Stromal cell of bone marrow (primary cell): ENCODE results near the gene BTBD2.
"Not testable (repeated sequence)": the region's sequence is repeated elsewhere in the genome, so short reads cannot be mapped to it uniquely, and the experiment has no call there.

Experiments
- DNase-seq: peaks from one replicate; pipeline ENCODE4 v3.0.0-alpha.2; 2012; ENCODE audit warnings: low read depth

The BTBD2 gene

DNA sequence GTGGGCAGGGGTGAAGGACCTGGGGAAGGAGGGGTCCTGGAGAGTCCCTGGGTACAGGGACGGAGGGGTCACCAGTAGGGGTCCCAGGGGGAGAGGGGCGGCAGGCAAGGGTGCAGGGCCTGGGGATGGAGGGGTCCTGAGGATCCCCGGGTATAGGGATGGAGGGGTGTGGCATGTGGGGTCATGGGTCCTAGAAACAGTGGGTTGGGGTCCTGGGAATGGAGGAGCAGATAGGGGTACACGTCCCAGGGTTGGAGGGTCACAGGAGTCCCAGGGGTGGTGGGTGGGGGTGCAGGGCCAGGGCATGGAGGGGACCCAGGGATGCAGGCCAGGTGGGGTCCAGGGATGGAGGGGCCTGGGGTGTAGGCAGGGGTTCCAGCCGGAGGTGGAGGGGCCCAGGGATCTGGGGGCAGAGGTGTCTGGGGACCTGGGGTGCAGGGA lies 1.4 kb downstream of the BTBD2 start:
- DNase-seq, result no peak

DNA sequence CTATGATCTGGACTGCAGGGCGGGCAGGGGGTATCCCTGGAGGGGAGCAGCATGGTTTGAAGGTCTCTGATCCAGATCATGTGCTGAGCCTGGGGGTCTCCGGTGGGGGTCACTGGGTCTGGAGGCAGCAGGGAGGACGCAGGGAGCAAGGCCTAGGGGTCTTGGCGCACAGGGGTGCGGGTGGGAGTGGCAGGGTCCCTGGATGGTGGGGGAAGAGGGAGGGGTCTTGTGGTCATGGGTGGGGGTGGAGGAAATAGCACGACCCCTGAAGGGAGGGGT lies 1.9 kb downstream of the BTBD2 start:
- DNase-seq, result no peak

DNA sequence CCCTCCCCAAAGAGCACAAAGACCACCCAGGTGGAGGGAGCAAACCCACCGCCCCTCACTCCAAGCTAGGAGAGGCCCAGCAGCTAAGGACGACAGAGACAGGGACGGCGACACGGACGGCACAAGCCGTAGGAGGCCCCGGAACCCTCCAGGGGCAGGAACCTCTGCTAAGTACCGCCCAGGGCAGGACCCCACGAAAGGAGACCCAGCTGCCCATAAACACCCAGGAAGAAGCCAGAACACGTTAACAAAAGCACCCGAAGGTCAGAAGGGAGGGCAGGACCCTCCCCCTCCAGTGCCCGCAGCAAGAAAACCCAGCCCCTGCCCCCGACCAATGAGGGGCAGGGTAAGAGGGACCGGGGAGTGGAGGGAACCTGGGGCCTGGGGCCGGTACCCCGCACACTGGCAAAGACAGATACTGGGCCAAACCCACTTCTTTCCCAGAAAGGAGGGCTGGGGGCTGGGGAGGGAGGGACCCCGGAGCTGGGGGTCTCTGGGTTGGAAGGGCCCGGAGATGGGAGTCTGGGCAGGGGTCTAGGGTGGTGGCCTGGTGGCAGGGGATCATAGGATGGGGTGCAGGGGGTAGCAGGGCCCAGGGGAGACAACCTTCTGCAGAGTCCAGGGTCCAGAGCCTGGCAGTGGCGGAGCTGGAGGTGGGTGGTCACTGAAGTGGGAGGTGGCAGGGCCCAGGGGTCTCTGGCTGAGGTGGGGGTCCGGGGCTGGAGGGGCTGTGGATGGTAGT lies 2.4 kb downstream of the BTBD2 start:
- no peak for DNase-seq

DNA sequence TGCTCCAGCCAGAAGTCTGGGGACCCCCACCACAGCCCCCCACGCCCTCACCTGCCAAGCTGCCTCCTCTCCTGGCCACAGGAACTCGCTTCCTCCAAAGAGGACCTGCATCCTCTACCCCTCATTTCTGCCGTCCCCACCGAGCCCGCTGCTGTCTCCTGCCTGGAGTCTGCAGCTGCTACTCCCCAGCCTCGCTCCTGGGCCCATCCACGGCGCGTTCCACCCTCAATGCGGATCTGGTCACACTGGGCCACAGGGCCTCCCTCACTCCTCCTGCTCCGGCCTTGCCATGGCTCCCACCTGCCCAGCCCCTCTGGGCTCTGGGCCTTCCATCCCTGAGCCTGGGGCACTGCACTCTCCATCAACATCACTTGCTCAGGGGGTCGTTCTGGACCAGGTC lies 4.3 kb downstream of the BTBD2 start:
- DNase-seq, result no peak

DNA sequence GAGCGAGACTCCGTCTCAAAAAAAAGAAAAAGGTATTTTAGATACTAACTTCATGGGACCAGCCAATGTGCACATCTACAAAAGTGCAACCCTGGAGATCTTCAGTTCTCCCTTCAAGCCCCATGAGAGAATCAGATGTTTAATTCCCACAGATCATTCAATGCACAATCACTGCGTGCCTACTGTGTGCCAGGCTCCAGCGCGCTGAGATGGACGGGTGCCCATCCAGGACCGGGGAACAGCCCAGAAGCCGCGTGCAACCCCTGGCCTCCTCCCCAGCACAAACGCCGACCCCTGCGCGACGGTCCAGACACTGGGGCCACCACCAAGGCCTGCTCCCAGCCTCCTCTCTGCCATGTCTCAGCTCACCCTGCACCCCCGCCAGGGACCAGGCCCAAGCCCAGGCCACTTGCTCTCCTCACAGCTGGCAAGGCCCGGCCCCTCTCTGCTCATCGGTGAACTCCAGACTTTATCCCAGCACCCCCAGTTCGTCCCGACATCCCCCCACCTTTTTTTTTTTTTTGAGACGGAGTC lies 5.3 kb downstream of the BTBD2 start:
- DNase-seq, result no peak

DNA sequence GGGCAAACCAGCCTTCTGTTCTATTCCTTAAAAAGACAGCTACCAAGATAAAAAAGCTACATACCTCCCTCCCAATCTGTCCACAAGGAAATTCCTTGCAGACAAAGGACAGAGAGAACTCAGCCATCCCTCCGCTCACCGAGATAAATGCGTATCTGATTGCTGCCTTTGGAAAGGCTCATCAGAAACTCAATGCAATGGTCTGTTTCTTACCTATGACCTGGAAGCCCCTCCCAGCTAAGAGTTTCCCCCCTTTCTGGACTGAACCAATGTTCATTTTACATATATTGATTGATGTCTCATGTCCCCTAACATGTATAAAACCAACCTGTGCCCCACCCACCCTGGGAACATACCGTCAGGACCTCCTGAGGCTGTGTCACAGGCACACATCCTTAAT lies 11.6 kb downstream of the BTBD2 start:
- no peak for DNase-seq

DNA sequence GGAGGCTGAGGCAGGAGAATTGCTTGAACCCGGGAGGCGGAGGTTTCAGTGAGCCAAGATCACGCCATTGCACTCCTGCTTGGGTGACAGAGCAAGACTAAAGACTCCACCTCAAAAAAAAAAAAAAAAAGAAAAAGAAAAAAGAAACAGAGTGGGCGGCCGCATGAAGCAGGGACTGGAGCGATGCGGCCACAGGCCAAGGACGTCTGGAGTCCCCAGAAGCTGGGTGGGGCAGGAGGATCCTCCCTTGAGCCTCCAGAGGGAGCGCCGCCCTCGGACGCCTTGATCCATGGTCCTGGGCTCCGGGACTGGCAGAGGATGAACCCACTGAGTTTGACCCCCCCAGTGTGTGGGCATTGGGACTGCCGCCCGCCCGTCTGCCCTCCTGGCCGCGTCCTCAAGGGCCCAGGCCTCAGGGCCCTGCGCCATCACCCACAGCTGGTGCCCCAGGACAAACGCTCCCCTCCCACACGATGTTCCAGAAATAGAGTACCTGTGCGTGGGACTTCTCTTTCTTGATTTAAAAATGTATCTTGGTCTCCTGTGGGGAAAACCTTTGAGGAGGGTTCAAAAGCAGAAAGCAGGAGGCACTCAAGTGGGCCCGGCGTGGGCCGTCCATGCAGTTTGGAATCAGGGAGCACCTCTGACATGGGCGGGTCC lies 15.5 kb downstream of the BTBD2 start:
- DNase-seq, result no peak

DNA sequence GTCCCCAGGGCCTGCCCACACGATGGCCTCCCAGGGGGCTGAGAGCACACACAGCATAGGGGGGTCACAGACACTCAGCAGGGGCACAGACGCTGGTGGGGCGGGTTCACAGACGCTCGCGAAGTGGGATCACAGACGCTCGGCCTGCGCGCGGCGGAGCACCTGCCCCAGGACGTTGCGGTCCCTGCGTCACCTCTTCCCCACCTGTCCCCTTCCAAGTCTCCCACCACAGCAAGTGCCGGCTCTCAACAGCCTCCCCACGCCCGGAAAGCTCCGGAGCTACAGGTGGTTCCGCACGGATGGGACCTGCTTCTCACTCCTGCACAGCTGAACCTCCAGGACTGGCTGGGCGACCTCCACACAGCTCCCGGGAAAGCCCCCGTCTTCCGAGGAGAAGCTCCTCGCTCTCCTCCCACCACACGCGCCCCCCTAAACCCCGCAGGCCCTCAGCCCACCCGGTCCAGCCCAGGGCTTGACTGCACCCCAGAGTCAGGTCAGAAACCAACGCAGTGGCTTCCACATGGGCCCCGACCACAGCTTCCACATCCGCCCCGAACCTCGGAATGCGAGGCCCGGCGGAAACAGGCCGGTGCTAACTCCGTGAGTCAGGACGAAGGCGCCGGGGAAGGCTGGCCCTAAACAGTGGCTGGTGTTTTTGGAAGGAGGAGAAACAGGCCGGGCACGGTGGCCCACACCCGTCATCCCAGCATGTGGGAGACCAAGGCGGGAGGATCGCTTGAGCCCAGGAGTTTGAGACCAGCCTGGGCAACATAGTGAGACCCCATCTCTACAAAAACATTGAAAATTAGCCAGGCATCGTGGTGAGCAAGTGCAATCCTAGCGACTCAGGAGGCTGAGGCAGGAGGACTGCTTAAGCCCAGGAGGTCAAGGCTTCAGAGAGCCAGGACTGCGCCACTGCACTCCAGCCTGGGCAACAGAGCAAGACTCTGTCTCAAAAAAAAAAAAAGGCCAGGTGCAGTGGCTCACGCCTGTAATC lies 16.5 kb downstream of the BTBD2 start:
- DNase-seq, result no peak

DNA sequence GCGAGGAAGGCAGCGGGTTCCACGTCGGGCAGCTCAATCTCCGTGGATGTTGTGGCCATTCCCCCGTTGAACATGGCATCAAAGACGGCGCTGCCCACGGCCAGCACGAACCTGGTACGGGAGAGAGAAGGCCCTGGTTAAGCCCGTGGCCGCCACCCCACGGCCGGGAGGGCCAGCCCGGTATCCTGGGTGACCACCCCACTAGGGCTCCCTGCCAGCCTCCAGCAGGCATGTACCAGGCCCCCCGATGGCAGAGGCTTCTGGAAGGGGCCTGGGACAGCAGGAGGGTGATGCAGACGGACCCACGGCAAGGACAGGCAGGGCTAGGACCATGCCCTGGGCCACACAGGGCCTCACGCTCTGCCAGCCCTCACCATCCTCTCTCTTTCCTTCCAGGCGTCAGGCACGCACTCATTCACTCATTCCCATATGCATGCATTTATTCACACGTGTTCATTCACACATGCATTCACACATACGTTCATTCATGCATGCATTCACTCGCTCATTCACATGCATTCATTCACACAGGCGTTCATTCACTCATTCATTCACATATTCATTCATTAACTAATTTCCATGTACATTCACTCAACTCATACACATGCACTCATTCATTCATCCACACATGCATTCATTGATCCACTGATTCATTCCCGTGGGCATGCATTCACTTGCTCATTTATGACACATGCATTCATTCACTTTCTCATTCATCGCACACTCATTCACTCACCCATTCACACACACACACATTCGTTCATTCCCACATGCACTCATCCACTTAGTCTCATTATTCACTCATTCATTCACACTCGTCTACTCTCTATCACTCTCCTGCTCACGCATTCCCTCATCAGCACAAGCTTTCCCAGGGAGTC lies 17.9 kb downstream of the BTBD2 start:
- DNase-seq, result no peak

DNA sequence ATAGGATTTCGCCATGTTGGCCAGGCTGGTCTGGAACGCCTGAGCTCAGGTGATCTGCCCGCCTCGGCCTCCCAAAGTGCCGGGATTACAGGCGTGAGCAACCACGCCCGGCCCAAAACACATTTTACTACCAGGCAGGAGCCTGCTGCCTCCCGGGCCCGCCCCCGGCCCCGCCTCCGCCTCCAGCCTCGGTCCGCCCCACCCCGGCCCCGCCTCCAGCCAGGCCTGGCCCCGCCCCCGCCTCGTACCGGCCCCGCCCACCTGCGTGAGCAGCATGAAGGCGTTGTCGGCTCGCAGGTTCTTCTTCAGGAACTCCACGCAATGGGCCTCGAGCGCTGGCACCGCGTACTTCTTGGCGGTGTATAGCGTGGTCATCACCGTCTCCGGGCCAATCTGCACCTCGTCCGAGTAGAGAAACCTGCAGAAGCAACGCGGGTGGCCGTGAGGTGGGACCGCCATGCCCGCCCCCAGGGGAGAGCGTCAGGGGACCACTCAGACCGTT lies 22.7 kb downstream of the BTBD2 start:
- DNase-seq, result no peak

DNA sequence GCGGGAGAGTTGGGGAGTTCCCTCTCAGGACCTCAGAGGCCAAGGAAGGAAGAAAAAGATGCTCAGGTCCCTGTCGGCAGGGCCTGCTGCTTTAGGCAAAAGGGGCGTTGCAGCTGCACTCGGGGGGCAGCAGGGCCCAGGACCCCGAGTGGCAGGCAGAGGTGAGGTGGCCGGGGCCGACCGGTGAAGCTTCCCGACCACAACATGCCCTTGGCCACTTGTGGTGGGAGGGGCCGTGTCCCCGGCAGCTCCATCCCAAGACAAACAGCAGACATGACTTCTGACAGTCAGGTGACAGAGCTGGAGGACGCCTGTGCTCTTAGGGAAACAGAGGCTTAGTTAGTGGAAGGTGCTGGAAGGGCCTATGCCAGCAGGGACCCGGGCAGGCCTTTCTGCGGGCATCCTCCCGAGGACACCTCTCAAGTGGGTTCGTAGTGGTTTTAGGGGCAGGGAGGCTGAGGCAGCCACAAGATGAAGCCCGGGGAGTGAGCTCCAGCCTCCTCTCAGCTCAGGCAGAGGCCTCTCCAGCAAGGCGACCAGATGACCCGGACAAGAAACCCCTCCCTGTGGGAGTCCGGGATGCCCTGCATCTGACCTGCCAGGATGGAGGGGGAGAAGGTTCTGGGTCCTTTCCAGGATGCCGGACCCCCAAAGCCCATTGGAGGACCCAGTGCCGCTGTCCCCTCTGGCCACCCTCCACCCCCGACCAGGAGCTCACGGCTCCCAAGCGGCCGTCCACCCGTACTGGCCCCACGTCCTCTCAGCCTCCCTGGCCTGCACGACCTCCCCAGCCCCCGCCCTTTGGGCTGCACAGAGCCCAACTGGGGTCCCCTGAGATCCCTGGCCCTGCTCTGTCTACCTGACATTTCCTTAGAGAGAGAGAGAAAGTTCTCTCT lies 24.2 kb downstream of the BTBD2 start:
- DNase-seq, result no peak

DNA sequence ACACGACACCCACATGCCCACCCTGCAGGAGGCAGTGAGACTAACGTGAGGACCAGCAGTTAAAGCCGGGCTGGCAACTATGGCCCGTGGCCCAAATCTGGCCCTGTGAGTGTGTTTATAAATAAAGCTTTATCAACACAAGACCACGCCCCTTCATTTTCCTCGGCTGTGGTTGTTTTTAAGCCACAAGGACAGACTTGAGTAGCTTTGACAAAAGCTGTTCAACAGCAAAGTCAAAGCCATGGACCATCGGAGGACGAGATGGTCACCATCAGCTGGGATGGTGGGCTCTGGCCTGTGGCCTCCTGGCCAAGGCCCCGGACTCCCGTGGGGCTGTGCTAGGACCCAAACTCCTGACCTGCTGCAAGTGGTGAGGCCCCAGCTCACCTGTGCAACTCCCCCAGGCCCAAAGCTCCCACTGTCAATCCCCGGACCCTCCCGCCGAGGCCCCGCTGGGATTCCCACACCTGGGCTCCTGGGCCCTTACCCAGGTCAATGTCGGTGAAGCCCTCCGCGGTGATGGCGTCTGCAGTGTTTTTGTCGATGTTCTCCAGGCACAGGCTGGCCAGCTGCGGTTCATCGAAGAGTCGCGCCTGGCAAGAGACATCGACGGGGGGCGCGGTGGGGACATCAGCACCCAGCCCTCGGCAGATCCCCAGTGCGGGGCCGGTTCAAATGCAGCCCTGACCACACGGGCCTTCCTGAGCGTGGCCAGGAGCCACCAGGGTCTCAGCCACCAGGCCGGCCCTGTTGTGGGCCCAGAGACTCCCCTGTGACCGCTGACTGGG lies 25.1 kb downstream of the BTBD2 start:
- no peak for DNase-seq

DNA sequence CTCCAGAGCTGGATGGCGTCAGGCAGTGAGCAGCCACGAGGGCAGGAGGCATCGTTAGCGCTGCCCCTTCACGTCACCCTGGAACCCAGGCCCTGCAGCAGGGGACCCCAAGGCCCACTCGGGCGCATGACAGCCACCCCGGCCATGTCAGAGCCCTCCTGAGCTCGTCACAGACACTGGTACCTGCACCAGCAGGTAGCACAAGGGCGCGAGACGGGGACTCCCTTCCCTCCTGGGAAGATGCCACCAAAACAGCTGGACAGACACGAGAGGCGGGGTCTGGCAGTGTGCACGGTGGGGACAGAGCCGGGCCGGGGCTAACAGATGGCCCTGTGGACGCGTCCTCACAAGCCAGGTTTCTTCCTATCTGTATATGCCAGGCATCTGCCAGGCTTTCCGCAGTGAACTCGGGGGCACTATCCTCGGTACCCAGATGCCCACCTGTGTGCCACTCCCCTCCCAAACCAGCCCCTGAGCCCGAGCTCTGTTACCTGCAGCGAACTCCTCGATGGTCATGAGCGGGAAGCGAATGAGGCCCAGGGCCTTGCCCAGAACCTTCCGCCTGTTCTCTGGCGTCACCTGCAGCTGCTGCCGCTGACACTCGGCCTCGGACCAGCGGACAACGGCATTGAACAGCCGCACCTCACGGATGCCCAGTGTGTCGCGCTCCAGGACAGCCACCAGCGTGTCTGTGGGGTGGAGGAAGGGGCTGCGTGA lies 25.8 kb downstream of the BTBD2 start:
- no peak for DNase-seq

DNA sequence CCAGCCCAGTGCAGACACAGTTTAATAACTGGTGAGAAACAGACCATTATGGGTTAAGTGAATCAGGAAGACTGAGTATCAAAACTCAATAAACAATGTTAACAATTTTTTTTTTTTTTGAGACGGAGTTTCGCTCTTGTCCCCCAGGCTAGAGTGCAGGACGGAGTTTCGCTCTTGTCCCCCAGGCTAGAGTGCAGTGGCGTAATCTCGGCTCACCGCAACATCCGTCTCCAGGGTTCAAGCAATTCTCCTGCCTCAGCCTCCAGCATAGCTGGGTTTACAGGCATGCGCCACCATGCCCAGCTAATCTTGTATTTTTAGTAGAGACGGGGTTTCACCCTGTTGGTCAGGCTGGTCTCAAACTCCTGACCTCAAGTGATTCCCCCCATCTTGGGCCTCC lies 27.1 kb downstream of the BTBD2 start:
- not testable (repeated sequence) for DNase-seq

DNA sequence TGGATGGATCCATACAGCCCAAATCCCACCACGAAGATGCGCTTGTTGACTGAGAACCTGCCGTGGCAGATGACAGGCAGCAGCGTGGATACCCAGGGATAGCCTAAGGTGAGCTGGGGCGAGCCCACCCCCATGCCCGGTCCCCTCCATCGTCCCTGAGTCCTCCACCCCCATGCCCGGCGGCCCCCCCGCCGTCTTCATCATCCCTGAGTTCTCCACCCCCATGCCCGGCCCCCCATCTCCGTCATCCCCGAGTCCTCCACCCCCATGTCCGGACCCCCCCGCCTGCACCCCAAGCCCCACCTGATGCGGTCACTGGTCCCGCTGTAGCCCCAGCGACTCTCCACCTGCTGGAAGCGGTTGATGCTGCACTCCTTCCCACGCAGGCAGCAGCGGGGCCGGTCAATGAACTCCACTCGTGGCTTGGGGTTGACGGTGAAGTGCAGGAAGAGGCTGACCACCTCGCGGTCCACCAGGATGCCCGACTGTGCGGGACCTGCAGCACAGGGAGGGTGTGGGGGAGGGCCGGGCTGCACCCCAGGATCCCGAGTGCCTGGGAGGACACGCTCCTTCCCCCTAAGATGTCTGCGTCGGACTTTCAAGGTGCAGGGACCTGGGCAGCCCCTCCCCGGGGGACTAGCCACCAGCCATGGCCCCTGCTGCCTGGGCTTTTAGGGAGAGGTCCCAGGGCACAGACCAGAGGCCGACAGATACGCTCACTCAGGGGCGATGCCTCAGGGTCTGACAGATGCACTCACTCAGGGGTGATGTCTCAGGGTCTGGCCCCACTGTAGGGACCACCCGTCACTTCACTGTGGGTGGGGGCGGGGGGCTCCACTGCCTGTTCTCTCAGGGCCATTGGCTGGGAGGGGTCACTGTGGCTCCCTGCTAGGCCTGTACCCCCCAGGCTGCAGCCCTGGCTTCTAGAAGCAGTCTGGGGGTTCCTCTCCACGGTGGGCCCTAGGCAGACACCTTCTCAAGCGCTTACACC lies 28.0 kb downstream of the BTBD2 start:
- DNase-seq, result no peak

DNA sequence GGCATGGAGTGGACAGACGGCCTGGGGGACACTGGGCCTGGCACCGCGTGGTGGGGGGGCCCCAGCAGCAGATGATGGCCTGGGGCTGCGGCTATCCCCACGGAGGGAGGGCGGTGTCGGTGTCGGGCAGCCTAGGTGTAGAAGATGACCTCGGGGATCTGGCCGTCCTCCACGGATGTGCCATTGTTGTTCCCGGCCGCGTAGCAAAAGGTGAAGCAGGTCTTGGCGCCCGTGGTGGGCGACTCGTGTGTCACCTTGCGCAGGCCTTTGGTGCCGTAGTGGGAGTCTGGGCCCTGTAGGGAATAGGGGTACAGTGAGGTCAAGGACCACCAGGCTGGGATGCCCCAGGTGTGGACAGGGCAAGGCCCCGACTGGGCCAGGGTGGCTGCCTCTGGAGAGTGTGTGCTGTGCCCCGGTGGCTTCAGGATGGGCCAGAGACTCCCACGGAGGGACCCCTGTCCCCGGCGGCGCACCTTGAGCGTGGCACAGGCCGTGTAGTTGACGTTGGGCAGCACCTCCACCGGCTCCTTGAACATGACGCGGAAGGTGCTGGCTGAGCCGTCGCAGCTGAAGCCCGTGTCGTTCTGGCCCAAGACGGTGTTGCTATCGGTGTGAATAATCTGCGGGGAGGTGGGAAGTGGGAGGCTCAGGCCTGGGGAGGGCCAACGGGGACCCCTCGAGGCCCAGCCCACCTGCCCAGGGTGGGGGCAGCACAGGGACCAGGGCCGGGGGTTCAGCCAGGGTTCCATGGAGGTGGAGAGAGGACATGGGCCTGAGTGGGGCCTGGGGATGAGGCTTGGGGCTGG lies 29.0 kb downstream of the BTBD2 start:
- DNase-seq, result no peak
